Measurements from ENCODE around the gene CRIP3. TPM values are rescaled to one million over a fixed set of nuclear protein-coding genes. Genes with fewer than 3 reads are reported as not detected.
A peak's percentile ranks its signal among the peaks of the same experiment; 100 is the strongest.

CRIP3 gene
- total and polyA plus RNA-seq, 2 of the 13 experiments (the other 11 are each of a cell fraction or from before 2014, with no cell fraction given): 6.3 to 9.3 TPM

DNA sequence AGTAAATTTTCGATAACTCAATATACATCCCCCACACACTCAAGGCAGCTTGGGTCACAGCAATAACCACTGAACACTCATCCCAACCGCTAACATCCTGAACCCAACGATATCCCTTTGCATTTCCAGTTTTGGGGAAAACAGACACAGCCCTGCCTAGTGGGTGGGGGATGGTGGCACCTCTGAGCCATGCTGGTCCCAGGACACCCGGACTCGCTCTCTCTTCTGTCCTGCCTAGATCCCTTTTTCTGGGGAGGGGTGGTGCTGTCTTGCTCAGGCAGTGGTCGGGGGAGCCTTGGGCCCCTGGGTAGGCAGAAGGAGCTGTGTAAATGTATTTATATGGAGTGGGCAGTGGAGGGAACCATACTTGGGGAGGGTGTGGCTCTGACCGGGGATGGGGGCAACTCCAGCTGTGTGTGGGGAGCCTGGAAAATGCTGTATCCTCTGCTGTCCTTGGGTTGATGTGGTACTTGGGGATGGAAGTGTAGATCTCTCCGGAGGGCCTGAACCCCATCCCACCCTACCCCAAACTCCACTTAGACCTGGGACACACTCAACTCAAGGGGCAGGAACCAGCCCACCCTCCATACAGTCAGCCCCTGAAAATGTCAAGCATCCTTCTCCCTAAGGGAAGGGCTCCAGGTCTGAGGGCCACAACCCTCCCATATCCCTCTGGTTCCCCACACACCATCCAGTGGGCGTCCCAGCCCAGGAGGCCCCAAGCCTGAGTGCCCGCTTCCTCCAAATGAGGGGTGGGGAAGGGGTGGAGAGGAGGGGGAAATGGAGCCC, 34.3 kb downstream of the CRIP3 start (continued):
- TF ChIP-seq, protein P1, sequence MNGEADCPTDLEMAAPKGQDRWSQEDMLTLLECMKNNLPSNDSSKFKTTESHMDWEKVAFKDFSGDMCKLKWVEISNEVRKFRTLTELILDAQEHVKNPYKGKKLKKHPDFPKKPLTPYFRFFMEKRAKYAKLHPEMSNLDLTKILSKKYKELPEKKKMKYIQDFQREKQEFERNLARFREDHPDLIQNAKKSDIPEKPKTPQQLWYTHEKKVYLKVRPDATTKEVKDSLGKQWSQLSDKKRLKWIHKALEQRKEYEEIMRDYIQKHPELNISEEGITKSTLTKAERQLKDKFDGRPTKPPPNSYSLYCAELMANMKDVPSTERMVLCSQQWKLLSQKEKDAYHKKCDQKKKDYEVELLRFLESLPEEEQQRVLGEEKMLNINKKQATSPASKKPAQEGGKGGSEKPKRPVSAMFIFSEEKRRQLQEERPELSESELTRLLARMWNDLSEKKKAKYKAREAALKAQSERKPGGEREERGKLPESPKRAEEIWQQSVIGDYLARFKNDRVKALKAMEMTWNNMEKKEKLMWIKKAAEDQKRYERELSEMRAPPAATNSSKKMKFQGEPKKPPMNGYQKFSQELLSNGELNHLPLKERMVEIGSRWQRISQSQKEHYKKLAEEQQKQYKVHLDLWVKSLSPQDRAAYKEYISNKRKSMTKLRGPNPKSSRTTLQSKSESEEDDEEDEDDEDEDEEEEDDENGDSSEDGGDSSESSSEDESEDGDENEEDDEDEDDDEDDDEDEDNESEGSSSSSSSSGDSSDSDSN (CRISPR knock-in tag; IDR thresholded peaks at IDR 0.05): no peak
- no peak for TF ChIP-seq ZNF33B (CRISPR knock-in tag; IDR thresholded peaks at IDR 0.05)
- TF ChIP-seq, protein P2, sequence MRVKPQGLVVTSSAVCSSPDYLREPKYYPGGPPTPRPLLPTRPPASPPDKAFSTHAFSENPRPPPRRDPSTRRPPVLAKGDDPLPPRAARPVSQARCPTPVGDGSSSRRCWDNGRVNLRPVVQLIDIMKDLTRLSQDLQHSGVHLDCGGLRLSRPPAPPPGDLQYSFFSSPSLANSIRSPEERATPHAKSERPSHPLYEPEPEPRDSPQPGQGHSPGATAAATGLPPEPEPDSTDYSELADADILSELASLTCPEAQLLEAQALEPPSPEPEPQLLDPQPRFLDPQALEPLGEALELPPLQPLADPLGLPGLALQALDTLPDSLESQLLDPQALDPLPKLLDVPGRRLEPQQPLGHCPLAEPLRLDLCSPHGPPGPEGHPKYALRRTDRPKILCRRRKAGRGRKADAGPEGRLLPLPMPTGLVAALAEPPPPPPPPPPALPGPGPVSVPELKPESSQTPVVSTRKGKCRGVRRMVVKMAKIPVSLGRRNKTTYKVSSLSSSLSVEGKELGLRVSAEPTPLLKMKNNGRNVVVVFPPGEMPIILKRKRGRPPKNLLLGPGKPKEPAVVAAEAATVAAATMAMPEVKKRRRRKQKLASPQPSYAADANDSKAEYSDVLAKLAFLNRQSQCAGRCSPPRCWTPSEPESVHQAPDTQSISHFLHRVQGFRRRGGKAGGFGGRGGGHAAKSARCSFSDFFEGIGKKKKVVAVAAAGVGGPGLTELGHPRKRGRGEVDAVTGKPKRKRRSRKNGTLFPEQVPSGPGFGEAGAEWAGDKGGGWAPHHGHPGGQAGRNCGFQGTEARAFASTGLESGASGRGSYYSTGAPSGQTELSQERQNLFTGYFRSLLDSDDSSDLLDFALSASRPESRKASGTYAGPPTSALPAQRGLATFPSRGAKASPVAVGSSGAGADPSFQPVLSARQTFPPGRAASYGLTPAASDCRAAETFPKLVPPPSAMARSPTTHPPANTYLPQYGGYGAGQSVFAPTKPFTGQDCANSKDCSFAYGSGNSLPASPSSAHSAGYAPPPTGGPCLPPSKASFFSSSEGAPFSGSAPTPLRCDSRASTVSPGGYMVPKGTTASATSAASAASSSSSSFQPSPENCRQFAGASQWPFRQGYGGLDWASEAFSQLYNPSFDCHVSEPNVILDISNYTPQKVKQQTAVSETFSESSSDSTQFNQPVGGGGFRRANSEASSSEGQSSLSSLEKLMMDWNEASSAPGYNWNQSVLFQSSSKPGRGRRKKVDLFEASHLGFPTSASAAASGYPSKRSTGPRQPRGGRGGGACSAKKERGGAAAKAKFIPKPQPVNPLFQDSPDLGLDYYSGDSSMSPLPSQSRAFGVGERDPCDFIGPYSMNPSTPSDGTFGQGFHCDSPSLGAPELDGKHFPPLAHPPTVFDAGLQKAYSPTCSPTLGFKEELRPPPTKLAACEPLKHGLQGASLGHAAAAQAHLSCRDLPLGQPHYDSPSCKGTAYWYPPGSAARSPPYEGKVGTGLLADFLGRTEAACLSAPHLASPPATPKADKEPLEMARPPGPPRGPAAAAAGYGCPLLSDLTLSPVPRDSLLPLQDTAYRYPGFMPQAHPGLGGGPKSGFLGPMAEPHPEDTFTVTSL (CRISPR knock-in tag; IDR thresholded peaks at IDR 0.05; ENCODE audit: borderline replicate concordance): no peak
- no peak for TF ChIP-seq ZNF160 (CRISPR knock-in tag; IDR thresholded peaks at IDR 0.05)
- peak; percentile 25; the same call in 1 of the 2 replicates for TF ChIP-seq FOXK1 (CRISPR knock-in tag; IDR thresholded peaks at IDR 0.05; ENCODE audit: borderline replicate concordance, low read depth)
- no peak for TF ChIP-seq ZNF816 (CRISPR knock-in tag; IDR thresholded peaks at IDR 0.05; ENCODE audit: borderline replicate concordance)
- TF ChIP-seq ZBTB42 (CRISPR knock-in tag; IDR thresholded peaks at IDR 0.05): 0 out of 2 replicates have a peak, but pooled peaks have one; percentile 4
- no peak for TF ChIP-seq ZNF766 (CRISPR knock-in tag; IDR thresholded peaks at IDR 0.05; ENCODE audit: borderline replicate concordance)
- TF ChIP-seq ISL2 (CRISPR knock-in tag; IDR thresholded peaks at IDR 0.05): no peak
- TF ChIP-seq NAIF1 (CRISPR knock-in tag; IDR thresholded peaks at IDR 0.05; ENCODE audit: borderline replicate concordance): no peak
- TF ChIP-seq, protein P3, sequence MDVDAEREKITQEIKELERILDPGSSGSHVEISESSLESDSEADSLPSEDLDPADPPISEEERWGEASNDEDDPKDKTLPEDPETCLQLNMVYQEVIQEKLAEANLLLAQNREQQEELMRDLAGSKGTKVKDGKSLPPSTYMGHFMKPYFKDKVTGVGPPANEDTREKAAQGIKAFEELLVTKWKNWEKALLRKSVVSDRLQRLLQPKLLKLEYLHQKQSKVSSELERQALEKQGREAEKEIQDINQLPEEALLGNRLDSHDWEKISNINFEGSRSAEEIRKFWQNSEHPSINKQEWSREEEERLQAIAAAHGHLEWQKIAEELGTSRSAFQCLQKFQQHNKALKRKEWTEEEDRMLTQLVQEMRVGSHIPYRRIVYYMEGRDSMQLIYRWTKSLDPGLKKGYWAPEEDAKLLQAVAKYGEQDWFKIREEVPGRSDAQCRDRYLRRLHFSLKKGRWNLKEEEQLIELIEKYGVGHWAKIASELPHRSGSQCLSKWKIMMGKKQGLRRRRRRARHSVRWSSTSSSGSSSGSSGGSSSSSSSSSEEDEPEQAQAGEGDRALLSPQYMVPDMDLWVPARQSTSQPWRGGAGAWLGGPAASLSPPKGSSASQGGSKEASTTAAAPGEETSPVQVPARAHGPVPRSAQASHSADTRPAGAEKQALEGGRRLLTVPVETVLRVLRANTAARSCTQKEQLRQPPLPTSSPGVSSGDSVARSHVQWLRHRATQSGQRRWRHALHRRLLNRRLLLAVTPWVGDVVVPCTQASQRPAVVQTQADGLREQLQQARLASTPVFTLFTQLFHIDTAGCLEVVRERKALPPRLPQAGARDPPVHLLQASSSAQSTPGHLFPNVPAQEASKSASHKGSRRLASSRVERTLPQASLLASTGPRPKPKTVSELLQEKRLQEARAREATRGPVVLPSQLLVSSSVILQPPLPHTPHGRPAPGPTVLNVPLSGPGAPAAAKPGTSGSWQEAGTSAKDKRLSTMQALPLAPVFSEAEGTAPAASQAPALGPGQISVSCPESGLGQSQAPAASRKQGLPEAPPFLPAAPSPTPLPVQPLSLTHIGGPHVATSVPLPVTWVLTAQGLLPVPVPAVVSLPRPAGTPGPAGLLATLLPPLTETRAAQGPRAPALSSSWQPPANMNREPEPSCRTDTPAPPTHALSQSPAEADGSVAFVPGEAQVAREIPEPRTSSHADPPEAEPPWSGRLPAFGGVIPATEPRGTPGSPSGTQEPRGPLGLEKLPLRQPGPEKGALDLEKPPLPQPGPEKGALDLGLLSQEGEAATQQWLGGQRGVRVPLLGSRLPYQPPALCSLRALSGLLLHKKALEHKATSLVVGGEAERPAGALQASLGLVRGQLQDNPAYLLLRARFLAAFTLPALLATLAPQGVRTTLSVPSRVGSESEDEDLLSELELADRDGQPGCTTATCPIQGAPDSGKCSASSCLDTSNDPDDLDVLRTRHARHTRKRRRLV (CRISPR knock-in tag; IDR thresholded peaks at IDR 0.05): no peak
- no peak for TF ChIP-seq SIN3B (IDR thresholded peaks at IDR 0.05; ENCODE audit: low read length)
- no peak for TF ChIP-seq ZFP36L2 (CRISPR knock-in tag; IDR thresholded peaks at IDR 0.05)
- no peak for TF ChIP-seq HDAC1 (CRISPR knock-in tag; IDR thresholded peaks at IDR 0.05)
